Osteoblast (primary cell): Measurements from ENCODE around the gene LCE1C. TPM values are rescaled to one million over a fixed set of nuclear protein-coding genes. Genes with fewer than 3 reads are reported as not detected.

Experiments used
- DNase-seq: peaks from one replicate; pipeline ENCODE4 v3.0.0; 2011; ENCODE audit warnings: low spot score, mixed read lengths; ENCODE audit not compliant: insufficient read length; ENCODE audit errors: missing footprints
- H2AFZ ChIP-seq: 2 replicates; pipeline ENCODE4 v1.6.0; 2011; ENCODE audit warnings: mild to moderate bottlenecking, low read length
- H3K27ac ChIP-seq: 2 replicates; pipeline ENCODE4 v1.5.1; 2011; ENCODE audit warnings: mild to moderate bottlenecking, low read depth, low read length, moderate library complexity
- H3K27me3 ChIP-seq: 2 replicates; pipeline ENCODE4 v1.6.0; 2012; ENCODE audit warnings: mild to moderate bottlenecking, control low read depth, inconsistent platforms, low read length, moderate library complexity; ENCODE audit not compliant: insufficient read depth
- H3K36me3 ChIP-seq: 2 replicates; pipeline ENCODE4 v1.5.1; 2011; ENCODE audit warnings: mild to moderate bottlenecking, low read length, control low read depth, moderate library complexity; ENCODE audit not compliant: insufficient read depth
- H3K4me1 ChIP-seq: 2 replicates; pipeline ENCODE4 v1.5.1; 2011; ENCODE audit warnings: mild to moderate bottlenecking, low read length, control low read depth, moderate library complexity; ENCODE audit not compliant: insufficient read depth
- H3K4me2 ChIP-seq: 2 replicates; pipeline ENCODE4 v1.6.0; 2011; ENCODE audit warnings: mild to moderate bottlenecking, low read length; ENCODE audit not compliant: insufficient read depth
- H3K4me3 ChIP-seq: fragments of 200-600 bp; sonication (generic); 3 replicates; pipeline ENCODE4 v1.5.1; 2012; ENCODE audit warnings: mild to moderate bottlenecking, low read length, inconsistent platforms; ENCODE audit not compliant: insufficient read depth
- H3K79me2 ChIP-seq: 2 replicates; pipeline ENCODE4 v1.6.0; 2012; ENCODE audit warnings: mild to moderate bottlenecking, low read length, control low read depth, inconsistent platforms; ENCODE audit not compliant: insufficient read depth
- H3K9me3 ChIP-seq: 2 replicates; pipeline ENCODE4 v1.5.1; 2011; ENCODE audit warnings: low read depth, low read length, control low read depth
- H4K20me1 ChIP-seq: 2 replicates; pipeline ENCODE4 v1.6.0; 2012; ENCODE audit warnings: mild to moderate bottlenecking, low read length, control low read depth; ENCODE audit not compliant: insufficient read depth
- CTCF ChIP-seq: IDR thresholded peaks from 2 replicates; pipeline ENCODE4 v1.5.1; 2011; ENCODE audit warnings: mild to moderate bottlenecking, low read depth, low read length, moderate library complexity; ENCODE audit errors: extremely low read depth
- total RNA-seq: library from RNA; depleted of rRNA; stranded (reverse); fragments of >200 nt; gene quantifications from 2 replicates; pipeline ENCODE4 v1.2.3, GENCODE V29; 2012

The LCE1C gene
- total RNA-seq, 1 donor = not detected

DNA sequence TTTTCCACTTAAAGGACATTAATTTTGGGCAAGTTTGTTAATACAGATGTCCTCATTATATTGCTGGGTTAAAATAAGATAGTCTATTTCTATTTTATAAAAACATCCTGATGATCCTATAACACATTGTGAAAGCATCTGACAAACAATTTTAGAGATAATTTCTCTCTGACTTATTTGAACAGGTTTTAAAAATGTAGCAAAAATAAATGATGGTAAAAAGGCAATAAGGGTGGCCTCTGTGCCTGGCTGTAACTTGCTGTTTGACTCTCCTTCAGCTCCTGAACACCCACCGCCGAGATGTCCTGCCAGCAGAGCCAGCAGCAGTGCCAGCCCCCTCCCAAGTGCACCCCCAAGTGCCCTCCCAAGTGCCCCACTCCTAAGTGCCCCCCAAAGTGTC, 20.7 kb upstream of the LCE1C start, which contains the start of gene LCE1A:
LCE1A (plus strand) TSS at position 301 of the 400 bp plus-strand sequence; CDS start at position 301, 0 bp downstream.
- Histone ChIP-seq H3K4me1 (no peaks in the 10 kb centered on the region), H3K9me3 (no peaks in the 10 kb centered on the region), H4K20me1 (no peaks in the 10 kb centered on the region), H3K36me3 (no peaks in the 10 kb centered on the region), H3K4me3 (no peak within 1 kb of the TSS), H3K27ac (no peak within 1 kb of the TSS), H2AFZ (no peak within 1 kb of the TSS), H3K4me2 (no peak within 1 kb of the TSS), H3K27me3 (no peaks in the 10 kb centered on the region), H3K79me2 (no peaks in the 10 kb centered on the region)
- DNase-seq = no peak
- TF ChIP-seq CTCF = no peak

- Histone ChIP-seq H3K27ac (no peak overlapping the region), H3K79me2 (no peaks in the 10 kb centered on the region), H3K27me3 (no peaks in the 10 kb centered on the region), H2AFZ (no peak overlapping the region), H3K4me3 (no peak overlapping the region), H3K4me2 (no peak overlapping the region), H3K9me3 (no peaks in the 10 kb centered on the region), H3K36me3 (no peaks in the 10 kb centered on the region), H4K20me1 (no peaks in the 10 kb centered on the region), H3K4me1 (no peaks in the 10 kb centered on the region)
- TF ChIP-seq CTCF = no peak
- no peak for DNase-seq
Observed at GRCh38 chr1:152824964-152825363, 18.5 kb upstream of the LCE1C start.

DNA sequence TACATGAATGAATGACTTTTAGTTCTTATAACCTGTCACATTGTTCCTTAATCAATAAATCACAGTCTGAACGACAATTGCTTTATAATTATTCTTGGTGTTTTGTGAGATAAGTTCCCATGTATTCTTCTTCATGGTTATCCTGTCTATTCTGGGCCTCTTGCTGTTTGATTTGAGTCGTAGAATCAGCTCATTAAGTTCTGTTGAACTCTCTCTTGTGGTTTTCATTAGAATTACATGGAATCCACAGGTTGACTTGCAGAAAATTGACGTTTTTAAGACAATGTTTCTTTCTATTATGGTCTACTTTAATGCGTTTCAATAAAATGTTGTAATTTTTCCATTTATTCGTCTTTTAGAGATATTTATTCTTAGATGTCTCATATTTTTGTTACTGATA, 16.8 kb upstream of the LCE1C start:
- no peaks in the 10 kb centered on the region for H4K20me1 ChIP-seq
- H3K4me2 ChIP-seq = no peak overlapping the region
- no peak overlapping the region for H3K27ac ChIP-seq
- H3K27me3 ChIP-seq = no peaks in the 10 kb centered on the region
- H3K36me3 ChIP-seq = no peaks in the 10 kb centered on the region
- H3K9me3 ChIP-seq = no peaks in the 10 kb centered on the region
- no peak overlapping the region for H2AFZ ChIP-seq
- no peaks in the 10 kb centered on the region for H3K4me1 ChIP-seq
- DNase-seq = no peak
- TF ChIP-seq CTCF = no peak
- H3K79me2 ChIP-seq = no peaks in the 10 kb centered on the region
- H3K4me3 ChIP-seq = no peak overlapping the region

GRCh38 chr1:152817309-152817708, 10.9 kb upstream of the LCE1C start:
- H3K4me1 ChIP-seq = no peaks in the 10 kb centered on the region
- no peaks in the 10 kb centered on the region for H4K20me1 ChIP-seq
- no peaks in the 10 kb centered on the region for H3K27me3 ChIP-seq
- H3K36me3 ChIP-seq = no peaks in the 10 kb centered on the region
- H3K79me2 ChIP-seq = no peaks in the 10 kb centered on the region
- no peaks in the 10 kb centered on the region for H3K9me3 ChIP-seq
- DNase-seq = no peak
- H3K4me2 ChIP-seq = no peak overlapping the region
- H2AFZ ChIP-seq = no peak overlapping the region
- H3K27ac ChIP-seq = no peak overlapping the region
- TF ChIP-seq CTCF = no peak
- H3K4me3 ChIP-seq = no peak overlapping the region
